Mucosa of descending colon (tissue), 3 donors: ENCODE measurements around the gene GPR156. TPM values are rescaled to one million over a fixed set of nuclear protein-coding genes. Genes with fewer than 3 reads are reported as not detected.

Experiments used
- ATAC-seq: fragments of 200-7000 bp; cut with Tn5 transposase; one replicate; pipeline ENCODE4 v1.9.1; 2020; ENCODE audit warnings: mild to moderate bottlenecking, moderate library complexity
- DNase-seq, 3 donors: peaks; one replicate each; pipeline ENCODE4 v3.0.0-alpha.2; 2020
- H3K36me3 ChIP-seq: fragments of 200-600 bp; one replicate; pipeline ENCODE4 v1.8.0; 2021; ENCODE audit warnings: low read depth, mild to moderate bottlenecking
- H3K4me1 ChIP-seq: fragments of 200-600 bp; one replicate; pipeline ENCODE4 v1.8.0; 2021; ENCODE audit warnings: low read depth, mild to moderate bottlenecking
- H3K4me3 ChIP-seq: fragments of 200-600 bp; one replicate; pipeline ENCODE4 v1.8.0; 2021; ENCODE audit warnings: mild to moderate bottlenecking
- H3K9me3 ChIP-seq: fragments of 200-600 bp; one replicate; pipeline ENCODE4 v1.8.0; 2021; ENCODE audit warnings: mild to moderate bottlenecking
- intact Hi-C, 2 donors: fragments of 100-400 bp; cut with DNase I in 1 of 2; cut with micrococcal nuclease in 1 of 2; formaldehyde crosslinking; loops; one replicate each; pipeline versions ENCODE4 v1.11.0 to v1.11.1; 2022; cut with DNase I, micrococcal nuclease
- total RNA-seq, 3 donors: library from RNA; stranded (reverse); fragmentation: NEBNext Ultra II Directional in 2 of 3; extraction: Animal tissue kit (Norgen Biotek cat#: 25700) in 2 of 3; gene quantifications; one replicate each; pipeline versions ENCODE4 v1.2.1 to v1.2.4, GENCODE V29; 2021 to 2023
- TF ChIP-seq, protein P1 (sequence below): fragments of 200-600 bp; IDR thresholded peaks from one replicate; pipeline ENCODE4 v1.8.0; 2022; ENCODE audit warnings: antibody characterized with exemption, mild to moderate bottlenecking
- donor health status: DM: no; HTN: no; CAD: no; lungs with moderate emphysema.
- donor health status: DM: no; HTN: no; CAD: no.
- donor health status: DM: no; HTN: yes; CAD: no.

GPR156 gene
- total RNA-seq, 3 donors from 2014 or later, result 0.34 to 2.7 TPM; not detected in 1

DNA sequence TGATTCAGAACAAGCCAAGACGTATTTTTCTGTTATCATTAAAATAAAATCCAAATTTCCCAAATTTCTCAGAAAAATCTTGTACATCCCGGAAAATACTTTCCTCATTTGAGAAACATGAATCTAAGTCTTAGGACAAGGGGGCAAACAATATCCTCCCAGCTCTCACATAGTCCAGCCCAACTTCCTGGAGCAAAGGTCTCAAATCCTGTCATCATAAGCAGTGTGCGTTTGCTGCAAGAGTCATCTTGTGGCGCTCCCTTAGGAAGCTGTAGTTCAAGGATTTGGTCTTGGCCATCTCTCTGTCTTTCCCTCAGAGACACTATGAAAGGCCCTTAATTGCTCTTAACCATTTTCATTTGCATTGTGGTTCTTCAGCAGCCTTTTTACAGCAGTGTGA lies 133.2 kb downstream of the GPR156 start:
- TF ChIP-seq, protein P1, sequence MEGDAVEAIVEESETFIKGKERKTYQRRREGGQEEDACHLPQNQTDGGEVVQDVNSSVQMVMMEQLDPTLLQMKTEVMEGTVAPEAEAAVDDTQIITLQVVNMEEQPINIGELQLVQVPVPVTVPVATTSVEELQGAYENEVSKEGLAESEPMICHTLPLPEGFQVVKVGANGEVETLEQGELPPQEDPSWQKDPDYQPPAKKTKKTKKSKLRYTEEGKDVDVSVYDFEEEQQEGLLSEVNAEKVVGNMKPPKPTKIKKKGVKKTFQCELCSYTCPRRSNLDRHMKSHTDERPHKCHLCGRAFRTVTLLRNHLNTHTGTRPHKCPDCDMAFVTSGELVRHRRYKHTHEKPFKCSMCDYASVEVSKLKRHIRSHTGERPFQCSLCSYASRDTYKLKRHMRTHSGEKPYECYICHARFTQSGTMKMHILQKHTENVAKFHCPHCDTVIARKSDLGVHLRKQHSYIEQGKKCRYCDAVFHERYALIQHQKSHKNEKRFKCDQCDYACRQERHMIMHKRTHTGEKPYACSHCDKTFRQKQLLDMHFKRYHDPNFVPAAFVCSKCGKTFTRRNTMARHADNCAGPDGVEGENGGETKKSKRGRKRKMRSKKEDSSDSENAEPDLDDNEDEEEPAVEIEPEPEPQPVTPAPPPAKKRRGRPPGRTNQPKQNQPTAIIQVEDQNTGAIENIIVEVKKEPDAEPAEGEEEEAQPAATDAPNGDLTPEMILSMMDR, result no peak
- H3K4me3 ChIP-seq, result no peak overlapping the region
- intact Hi-C loops, result no loop called here
- DNase-seq (peak in 1 of 3 donors; percentile 63), ATAC-seq (peak; percentile 88)
- H3K36me3 ChIP-seq, result no peaks in the 10 kb centered on the region
- H3K4me1 ChIP-seq, result peaks cover 4% of the 10 kb centered on the region
- peaks cover 13% of the 10 kb centered on the region for H3K9me3 ChIP-seq

DNA sequence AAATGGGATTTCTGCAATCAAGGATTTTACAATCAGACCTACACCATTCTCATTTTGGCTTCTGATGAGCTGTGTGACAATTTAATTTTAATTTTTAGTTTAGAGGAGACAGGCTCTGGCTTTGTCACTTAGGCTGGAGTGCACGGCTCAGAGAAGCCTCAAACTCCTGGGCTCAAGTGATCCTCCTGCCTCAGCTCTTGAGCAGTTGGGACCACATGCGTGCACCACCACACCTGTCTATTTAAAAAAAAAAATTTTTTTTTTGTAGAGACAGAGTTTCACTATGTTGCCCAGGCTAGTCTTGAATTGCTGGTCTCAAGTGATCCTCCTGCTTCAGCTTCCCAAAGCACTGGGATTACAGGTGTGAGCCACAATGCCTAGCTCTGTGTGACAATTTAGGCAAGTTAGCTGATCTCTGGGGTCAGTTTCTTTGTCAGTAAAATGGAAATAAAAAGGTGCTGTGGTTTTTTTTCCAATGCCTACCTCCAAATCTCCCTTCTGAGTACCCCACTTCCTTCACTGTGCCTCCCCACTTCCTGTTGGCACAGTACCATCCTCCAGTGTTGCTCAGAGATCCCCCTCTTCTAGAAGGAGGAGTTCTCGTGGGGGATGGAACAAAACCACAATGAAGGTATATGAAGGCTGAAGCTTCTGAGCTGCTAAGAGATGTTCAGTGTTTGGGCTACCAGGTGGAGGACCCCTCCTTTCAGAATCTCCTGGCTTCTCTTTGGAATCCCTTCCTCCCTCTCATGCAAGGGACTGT lies 136.7 kb downstream of the GPR156 start:
- ATAC-seq (no peak), DNase-seq (no peak)
- Histone ChIP-seq H3K4me3 (no peak overlapping the region), H3K9me3 (no peaks in the 10 kb centered on the region), H3K36me3 (no peaks in the 10 kb centered on the region), H3K4me1 (peaks cover 4% of the 10 kb centered on the region)
- intact Hi-C loops, result no loop called here
- TF ChIP-seq, protein P1, result no peak

- TF ChIP-seq, protein P1, result no peak
- Histone ChIP-seq H3K4me3 (no peak overlapping the region), H3K9me3 (no peaks in the 10 kb centered on the region), H3K4me1 (peaks cover 4% of the 10 kb centered on the region), H3K36me3 (no peaks in the 10 kb centered on the region)
- DNase-seq (peak in 1 of 3 donors; percentile 84), ATAC-seq (peak; percentile 90)
- intact Hi-C loops, result no loop called here
Observed at GRCh38 chr3:120147072-120147871, 137.8 kb downstream of the GPR156 start.

DNA sequence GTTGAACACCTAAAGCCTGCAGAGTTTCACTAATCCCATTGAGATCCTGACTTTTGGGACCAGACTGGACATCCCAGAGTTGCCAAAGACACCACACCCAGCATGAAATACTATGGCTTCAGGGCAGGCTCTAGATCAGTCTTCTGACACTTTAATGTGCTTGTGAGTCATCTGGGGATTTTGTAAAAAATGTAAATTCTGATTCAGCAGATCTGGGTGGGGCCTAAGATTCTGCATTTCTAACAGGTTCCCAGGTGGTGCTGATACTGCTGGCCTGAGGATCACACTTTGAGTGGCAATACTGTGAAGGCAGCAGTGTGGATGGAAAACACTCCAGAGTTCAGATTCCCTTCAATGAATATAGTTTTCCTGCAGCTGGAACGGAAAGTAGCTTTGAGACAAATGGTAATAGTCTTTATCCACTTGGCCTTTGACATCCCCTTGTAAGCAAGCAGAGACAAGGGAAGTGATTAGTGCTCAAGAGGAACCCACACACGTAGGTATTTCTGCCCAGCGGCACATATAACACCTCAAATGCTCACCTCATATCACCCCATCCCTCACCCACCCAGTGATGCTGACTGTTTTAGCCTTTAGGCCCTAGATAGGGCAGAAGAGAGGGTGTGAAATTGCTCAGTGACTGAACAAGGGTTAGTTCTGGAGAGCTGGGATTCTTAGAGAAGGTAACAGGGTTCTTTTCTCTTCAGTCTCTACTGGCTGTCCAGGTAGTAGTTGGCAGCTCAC lies 139.3 kb downstream of the GPR156 start:
- Histone ChIP-seq H3K4me3 (no peak overlapping the region), H3K36me3 (no peaks in the 10 kb centered on the region), H3K9me3 (no peaks in the 10 kb centered on the region), H3K4me1 (no peaks in the 10 kb centered on the region)
- no peak for DNase-seq
- TF ChIP-seq, protein P1, result no peak
- ATAC-seq, result peak; percentile 41
- intact Hi-C loops, result no loop called here

- Histone ChIP-seq H3K36me3 (no peaks in the 10 kb centered on the region), H3K4me3 (no peak overlapping the region), H3K4me1 (no peaks in the 10 kb centered on the region), H3K9me3 (no peaks in the 10 kb centered on the region)
- intact Hi-C loops, result no loop called here
- TF ChIP-seq, protein P1, result no peak
- no peak for DNase-seq
- ATAC-seq, result no peak
Observed at GRCh38 chr3:120144267-120144666, 140.8 kb downstream of the GPR156 start.
